HL-60 (cell line): ENCODE results near the gene CD226.
"Not testable (repeated sequence)": the region's sequence is repeated elsewhere in the genome, so short reads cannot be mapped to it uniquely, and the experiment has no call there.

ENCODE experiments used
- DNase-seq, 2 experiments: peaks; one replicate each; pipeline ENCODE4 v3.0.0-alpha.2; 2010 to 2020; ENCODE audit warnings: low read depth in 1 of 2, low spot score in 1 of 2
- H3K27ac ChIP-seq: fragments of 250-450 bp; sonication (Bioruptor Pico); replicated peaks from 2 replicates; pipeline ENCODE4 v1.5.1; 2020; ENCODE audit warnings: mild to moderate bottlenecking, moderate library complexity
- H3K27me3 ChIP-seq: fragments of 250-450 bp; sonication (Bioruptor Pico); 2 replicates; pipeline ENCODE4 v1.5.1; 2021; ENCODE audit warnings: mild to moderate bottlenecking, moderate library complexity; ENCODE audit not compliant: insufficient read depth, poor library complexity, severe bottlenecking
- H3K4me3 ChIP-seq: replicated peaks from 2 replicates; pipeline ENCODE4 v1.5.1; 2011; ENCODE audit warnings: mild to moderate bottlenecking, control low read depth, low read length; ENCODE audit not compliant: insufficient read depth
- CTCF ChIP-seq: IDR thresholded peaks from one replicate; pipeline ENCODE4 v1.5.1; 2011; ENCODE audit warnings: low read length, control low read depth, inconsistent platforms; ENCODE audit not compliant: insufficient read depth
- GABPA ChIP-seq: IDR thresholded peaks from 2 replicates; pipeline ENCODE4 v1.6.1; 2012; ENCODE audit warnings: low read depth
- POLR2AphosphoS5 ChIP-seq: IDR thresholded peaks from 2 replicates; pipeline ENCODE4 v1.6.1; 2012; ENCODE audit warnings: low read depth
- SPI1 ChIP-seq: IDR thresholded peaks from 2 replicates; pipeline ENCODE4 v1.6.1; 2012; ENCODE audit warnings: low read depth, mild to moderate bottlenecking, borderline replicate concordance
- TF ChIP-seq, protein P1 (sequence below): IDR thresholded peaks from 2 replicates; pipeline ENCODE4 v1.6.1; 2012; ENCODE audit warnings: low read depth; ENCODE audit not compliant: insufficient replicate concordance

Gene CD226

DNA sequence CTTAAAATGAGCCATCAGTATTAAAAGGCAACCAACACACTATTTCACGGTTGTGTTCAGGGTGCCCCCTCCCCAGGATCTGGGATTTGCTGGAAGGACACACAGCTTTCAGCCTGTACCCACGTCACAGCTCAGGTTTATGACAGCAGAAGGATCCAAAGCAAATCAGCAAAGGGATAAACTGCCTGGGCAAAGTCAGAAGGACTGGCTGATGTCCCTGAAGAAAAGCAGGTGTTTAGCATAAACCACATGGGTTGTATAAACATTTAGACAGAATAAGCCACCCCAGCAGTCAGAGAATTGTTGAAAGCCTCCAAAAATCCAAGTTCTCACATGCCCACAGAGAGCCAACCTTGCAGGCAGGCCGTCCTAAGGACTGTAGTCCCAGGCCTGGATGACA, 63.9 kb downstream of the CD226 start:
- Histone ChIP-seq H3K4me3 (no peak overlapping the region), H3K27me3 (no peaks in the 10 kb centered on the region), H3K27ac (no peak overlapping the region)
- no peak for TF ChIP-seq GABPA
- no peak for TF ChIP-seq POLR2AphosphoS5
- TF ChIP-seq, protein P1, sequence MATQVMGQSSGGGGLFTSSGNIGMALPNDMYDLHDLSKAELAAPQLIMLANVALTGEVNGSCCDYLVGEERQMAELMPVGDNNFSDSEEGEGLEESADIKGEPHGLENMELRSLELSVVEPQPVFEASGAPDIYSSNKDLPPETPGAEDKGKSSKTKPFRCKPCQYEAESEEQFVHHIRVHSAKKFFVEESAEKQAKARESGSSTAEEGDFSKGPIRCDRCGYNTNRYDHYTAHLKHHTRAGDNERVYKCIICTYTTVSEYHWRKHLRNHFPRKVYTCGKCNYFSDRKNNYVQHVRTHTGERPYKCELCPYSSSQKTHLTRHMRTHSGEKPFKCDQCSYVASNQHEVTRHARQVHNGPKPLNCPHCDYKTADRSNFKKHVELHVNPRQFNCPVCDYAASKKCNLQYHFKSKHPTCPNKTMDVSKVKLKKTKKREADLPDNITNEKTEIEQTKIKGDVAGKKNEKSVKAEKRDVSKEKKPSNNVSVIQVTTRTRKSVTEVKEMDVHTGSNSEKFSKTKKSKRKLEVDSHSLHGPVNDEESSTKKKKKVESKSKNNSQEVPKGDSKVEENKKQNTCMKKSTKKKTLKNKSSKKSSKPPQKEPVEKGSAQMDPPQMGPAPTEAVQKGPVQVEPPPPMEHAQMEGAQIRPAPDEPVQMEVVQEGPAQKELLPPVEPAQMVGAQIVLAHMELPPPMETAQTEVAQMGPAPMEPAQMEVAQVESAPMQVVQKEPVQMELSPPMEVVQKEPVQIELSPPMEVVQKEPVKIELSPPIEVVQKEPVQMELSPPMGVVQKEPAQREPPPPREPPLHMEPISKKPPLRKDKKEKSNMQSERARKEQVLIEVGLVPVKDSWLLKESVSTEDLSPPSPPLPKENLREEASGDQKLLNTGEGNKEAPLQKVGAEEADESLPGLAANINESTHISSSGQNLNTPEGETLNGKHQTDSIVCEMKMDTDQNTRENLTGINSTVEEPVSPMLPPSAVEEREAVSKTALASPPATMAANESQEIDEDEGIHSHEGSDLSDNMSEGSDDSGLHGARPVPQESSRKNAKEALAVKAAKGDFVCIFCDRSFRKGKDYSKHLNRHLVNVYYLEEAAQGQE: no peak
- TF ChIP-seq CTCF: no peak
- no peak for TF ChIP-seq SPI1
- DNase-seq: no peak

DNA sequence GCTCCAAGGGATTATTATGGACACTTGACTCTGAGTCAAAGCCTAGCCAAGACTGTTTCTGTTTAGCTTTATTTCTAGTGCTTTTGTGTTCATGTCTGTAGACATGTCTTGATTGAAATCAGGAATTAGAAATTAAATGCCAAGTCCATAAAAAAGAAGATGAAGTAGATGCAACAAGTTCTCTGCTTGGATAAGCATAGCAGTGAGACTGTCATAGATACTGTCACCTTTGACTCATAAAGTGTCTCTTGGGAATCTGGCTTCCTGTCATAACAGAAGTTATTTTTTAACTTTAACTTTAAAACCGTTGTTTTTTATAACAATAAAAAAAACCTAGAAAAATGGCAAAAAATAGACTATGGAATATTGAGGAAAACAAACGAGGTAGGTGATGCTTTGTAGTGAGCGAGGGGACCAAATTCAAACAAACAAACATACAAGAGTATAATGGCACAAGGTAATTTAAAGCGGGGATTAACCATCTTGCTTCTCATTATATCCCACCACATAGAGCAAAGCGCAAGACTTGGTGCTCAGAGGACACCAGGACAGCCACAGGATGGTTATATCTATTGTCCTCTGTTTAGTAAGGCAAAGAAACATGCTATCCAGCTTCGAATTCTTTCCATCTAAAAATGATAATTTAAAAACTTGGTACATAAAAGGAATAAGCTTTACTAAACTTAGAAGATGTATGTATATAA, 64.6 kb downstream of the CD226 start:
- Histone ChIP-seq H3K27me3 (no peaks in the 10 kb centered on the region), H3K27ac (no peak overlapping the region), H3K4me3 (no peak overlapping the region)
- no peak for DNase-seq
- TF ChIP-seq, protein P1: no peak
- TF ChIP-seq SPI1 (no peak), CTCF (no peak), GABPA (no peak), POLR2AphosphoS5 (no peak)

DNA sequence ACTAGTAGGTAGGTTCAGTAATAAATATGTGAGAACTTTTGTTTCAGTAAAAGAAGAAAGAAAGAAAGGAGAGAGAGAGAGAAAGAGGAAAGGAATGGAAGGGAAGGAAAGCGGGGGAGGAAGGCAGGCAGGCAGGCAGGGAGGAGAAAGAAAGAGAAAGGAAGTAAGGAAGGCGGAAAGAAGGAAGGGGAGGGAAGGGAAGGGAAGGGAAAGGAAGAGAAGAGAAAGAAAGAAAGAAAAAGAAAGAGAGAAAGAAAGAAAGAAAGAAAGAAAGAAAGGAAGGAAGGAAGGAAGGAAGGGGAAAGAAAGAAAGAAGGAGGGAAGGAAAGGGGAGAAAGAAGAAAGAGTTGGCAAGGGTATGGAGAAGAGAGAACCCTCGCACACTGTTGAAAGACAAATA, 67.6 kb downstream of the CD226 start:
- H3K27ac ChIP-seq: no peak overlapping the region
- DNase-seq: no peak
- H3K27me3 ChIP-seq: no peaks in the 10 kb centered on the region
- H3K4me3 ChIP-seq: no peak overlapping the region
- TF ChIP-seq POLR2AphosphoS5 (no peak), CTCF (no peak), SPI1 (no peak)

DNA sequence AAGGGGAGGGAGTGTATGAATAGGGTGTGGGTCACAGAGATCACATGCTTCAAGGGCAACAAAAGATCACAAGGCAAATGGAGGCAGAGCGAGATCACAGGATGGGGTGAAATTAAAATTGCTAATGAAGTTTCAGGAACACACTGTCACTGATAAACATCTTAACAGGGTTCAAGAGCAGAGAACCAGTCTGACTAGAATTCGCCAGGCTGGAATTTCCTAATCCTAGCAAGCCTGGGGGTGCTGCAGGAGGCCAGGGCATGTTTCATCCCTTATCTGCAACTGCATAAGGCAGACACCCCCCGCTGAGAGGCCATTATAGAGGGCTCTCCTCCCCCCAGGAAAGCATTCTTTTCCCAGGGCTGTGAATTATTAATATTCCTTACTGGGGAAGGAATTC, 68.6 kb downstream of the CD226 start:
- H3K4me3 ChIP-seq, H3K27me3 ChIP-seq, DNase-seq, H3K27ac ChIP-seq: not testable (repeated sequence)
